Fibroblast of villous mesenchyme (primary cell): Measurements from ENCODE around the gene PRSS56. TPM values are rescaled to one million over a fixed set of nuclear protein-coding genes. Genes with fewer than 3 reads are reported as not detected.

Experiments
- DNase-seq: peaks from one replicate; pipeline ENCODE4 v3.0.0-alpha.2; 2010; ENCODE audit warnings: low read depth
- H3K4me3 ChIP-seq: 2 replicates; pipeline ENCODE4 v1.5.1; 2011; ENCODE audit warnings: low read depth, mild to moderate bottlenecking, low read length
- total RNA-seq: library from RNA; depleted of rRNA; stranded (reverse); fragments of >200 nt; gene quantifications from 2 replicates; pipeline ENCODE4 v1.2.3, GENCODE V29; 2012
- TF ChIP-seq, protein P1 (sequence below): IDR thresholded peaks from 2 replicates; pipeline ENCODE4 v1.5.1; 2012; ENCODE audit warnings: low read depth, mild to moderate bottlenecking, low read length; ENCODE audit not compliant: insufficient read depth

PRSS56 gene
- total RNA-seq, 1 donor, result not detected

- H3K4me3 ChIP-seq, result no peak within 1 kb of the TSS
- TF ChIP-seq, protein P1, sequence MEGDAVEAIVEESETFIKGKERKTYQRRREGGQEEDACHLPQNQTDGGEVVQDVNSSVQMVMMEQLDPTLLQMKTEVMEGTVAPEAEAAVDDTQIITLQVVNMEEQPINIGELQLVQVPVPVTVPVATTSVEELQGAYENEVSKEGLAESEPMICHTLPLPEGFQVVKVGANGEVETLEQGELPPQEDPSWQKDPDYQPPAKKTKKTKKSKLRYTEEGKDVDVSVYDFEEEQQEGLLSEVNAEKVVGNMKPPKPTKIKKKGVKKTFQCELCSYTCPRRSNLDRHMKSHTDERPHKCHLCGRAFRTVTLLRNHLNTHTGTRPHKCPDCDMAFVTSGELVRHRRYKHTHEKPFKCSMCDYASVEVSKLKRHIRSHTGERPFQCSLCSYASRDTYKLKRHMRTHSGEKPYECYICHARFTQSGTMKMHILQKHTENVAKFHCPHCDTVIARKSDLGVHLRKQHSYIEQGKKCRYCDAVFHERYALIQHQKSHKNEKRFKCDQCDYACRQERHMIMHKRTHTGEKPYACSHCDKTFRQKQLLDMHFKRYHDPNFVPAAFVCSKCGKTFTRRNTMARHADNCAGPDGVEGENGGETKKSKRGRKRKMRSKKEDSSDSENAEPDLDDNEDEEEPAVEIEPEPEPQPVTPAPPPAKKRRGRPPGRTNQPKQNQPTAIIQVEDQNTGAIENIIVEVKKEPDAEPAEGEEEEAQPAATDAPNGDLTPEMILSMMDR, result no peak
- DNase-seq, result no peak
Observed at GRCh38 chr2:232487385-232488096, 32.6 kb upstream of the PRSS56 start, which contains the start of gene ECEL1. ECEL1 (minus strand) TSS chr2:232487834; CDS start chr2:232486653, 1,181 bp downstream.

- H3K4me3 ChIP-seq, result no peak overlapping the region
- no peak for DNase-seq
- TF ChIP-seq, protein P1, result no peak
Observed at GRCh38 chr2:232488097-232488711, 32.0 kb upstream of the PRSS56 start.

GRCh38 chr2:232488721-232489300 is 31.4 kb upstream of the PRSS56 start:
- TF ChIP-seq, protein P1, result no peak
- H3K4me3 ChIP-seq, result no peak overlapping the region
- DNase-seq, result no peak

DNA sequence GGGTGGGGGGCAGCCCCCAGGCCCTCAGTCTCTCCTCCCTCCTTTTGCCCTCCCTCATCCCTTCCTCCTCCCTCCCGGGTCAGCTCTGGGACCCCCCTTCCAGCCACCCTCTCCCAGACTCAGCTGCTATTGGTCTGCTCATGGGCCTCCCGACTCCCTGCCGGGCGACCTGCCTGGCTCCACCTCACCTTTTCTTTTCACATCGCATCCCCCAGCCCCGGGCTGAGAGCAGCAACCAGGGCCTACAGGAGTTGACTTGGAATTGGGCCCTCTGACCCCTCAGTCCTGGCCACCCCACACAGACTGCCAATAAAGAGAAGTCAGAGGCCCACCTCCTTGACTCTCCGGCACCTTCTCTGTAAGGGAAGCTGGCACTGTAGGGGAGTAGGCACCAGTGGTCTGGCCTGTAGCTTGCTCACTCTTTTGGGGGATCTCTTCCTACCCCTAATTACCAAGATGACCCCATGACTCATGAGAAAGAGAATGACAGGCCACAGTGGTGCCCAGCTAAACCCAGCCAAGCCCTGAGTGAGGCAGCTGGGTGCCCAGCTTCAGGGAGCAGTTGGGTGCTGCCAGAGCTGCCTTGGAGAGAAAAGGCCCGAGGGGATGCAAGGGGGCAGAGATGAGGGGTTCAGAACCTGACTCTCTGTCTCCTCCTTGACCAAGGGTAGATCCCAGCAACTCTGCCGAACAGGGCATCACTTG is 30.5 kb upstream of the PRSS56 start:
- TF ChIP-seq, protein P1, result no peak
- H3K4me3 ChIP-seq, result no peak overlapping the region
- DNase-seq, result no peak

DNA sequence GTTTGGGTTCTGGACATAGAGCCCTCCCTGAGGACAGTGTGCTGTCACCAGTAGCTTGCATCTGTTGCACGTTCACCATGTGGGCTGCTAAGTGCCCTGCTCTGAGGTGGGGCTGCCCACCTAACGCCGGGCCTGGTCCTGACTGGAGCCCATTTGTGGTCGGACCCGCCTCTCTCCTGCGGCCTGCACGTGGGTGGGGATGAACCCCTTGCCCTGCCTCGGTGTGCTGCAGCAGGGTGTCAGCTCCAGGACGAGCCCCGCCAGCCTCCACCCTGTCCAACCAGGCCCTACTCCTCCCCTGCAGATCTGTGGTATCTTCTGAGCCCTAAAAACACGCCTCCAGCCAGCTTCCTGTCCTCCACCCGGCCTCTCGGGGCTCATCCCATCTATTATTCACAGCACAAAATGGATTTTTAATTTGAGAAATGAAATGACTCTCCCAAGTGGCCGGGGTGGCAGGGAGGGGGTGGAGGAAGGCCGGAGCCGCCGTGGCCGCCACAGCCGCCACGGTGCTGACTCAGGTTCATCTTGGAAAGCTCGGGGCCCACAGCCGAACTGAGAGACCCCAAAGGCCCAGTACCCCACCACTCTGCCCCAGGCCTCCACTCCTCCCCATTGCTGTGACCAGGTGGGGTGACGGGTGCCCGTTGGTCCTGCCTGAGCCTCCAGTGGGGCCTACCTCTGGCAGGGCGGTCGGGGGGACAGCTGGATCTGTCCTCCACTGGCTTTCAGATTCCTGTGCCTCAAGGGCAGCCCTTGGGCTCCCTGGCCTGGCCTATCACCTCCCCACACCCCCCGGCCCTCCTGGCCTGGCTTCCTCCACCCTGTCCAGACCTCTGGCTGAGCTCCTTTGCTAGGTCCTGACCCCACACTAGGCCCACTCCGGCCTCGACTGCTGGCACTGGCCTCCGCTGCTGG is 29.7 kb upstream of the PRSS56 start:
- no peak overlapping the region for H3K4me3 ChIP-seq
- no peak for DNase-seq
- TF ChIP-seq, protein P1, result no peak
